Panc1 (cell line): ENCODE data around the gene ERMARD. TPM values are rescaled to one million over a fixed set of nuclear protein-coding genes. Genes with fewer than 3 reads are reported as not detected.

Experiments used
- ATAC-seq: fragments of 200-7000 bp; cut with Tn5 transposase; 2 replicates; pipeline ENCODE4 v1.9.1; 2020; ENCODE audit warnings: mild to moderate bottlenecking, moderate library complexity
- BruUV-seq: library from RNA; stranded (reverse); fragments of 400-500 nt; replicated peaks from 2 replicates; lab custom pipeline; 2021; lab: Mats Ljungman, UMichigan
- CTCF ChIA-PET: fragments of 300-600 bp; sonication (Branson Sonifier 250); formaldehyde crosslinking; loops from one replicate; lab custom pipeline; 2022; ENCODE audit warnings: antibody characterized with exemption; lab: Charles Lee
- POLR2A ChIA-PET: fragments of 300-600 bp; sonication (Branson Sonifier 250); formaldehyde crosslinking; loops from one replicate; lab custom pipeline; 2022; ENCODE audit warnings: antibody characterized with exemption; lab: Charles Lee
- DNase-seq: peaks from one replicate; pipeline ENCODE4 v3.0.0-alpha.2; 2010; ENCODE audit warnings: low read depth, low spot score
- H3K27ac ChIP-seq: 2 replicates; pipeline ENCODE4 v1.5.1; 2011; ENCODE audit warnings: mild to moderate bottlenecking, low read length, inconsistent platforms
- H3K27me3 ChIP-seq: fragments of 200-500 bp; sonication (Bioruptor generic); 2 replicates; pipeline ENCODE4 v1.6.0; 2014; ENCODE audit warnings: low read length, inconsistent platforms; ENCODE audit not compliant: control insufficient read depth, insufficient read depth
- H3K36me3 ChIP-seq: fragments of 200-500 bp; sonication (Bioruptor generic); 2 replicates; pipeline ENCODE4 v1.5.1; 2014; ENCODE audit warnings: inconsistent platforms, mild to moderate bottlenecking, low read length, moderate library complexity; ENCODE audit not compliant: control insufficient read depth, insufficient read depth
- H3K4me1 ChIP-seq: 2 replicates; pipeline ENCODE4 v1.5.1; 2011; ENCODE audit warnings: inconsistent platforms, mild to moderate bottlenecking, low read length, moderate library complexity; ENCODE audit not compliant: control insufficient read depth, insufficient read depth
- H3K4me3 ChIP-seq, 2 experiments: 2 replicates each; pipeline ENCODE4 v1.5.1; 2011 to 2012; ENCODE audit warnings: low read depth in 2 of 2, low read length in 2 of 2, mild to moderate bottlenecking in 2 of 2, inconsistent platforms in 1 of 2, moderate library complexity in 1 of 2
- H3K9me3 ChIP-seq: fragments of 200-500 bp; sonication (Bioruptor generic); 2 replicates; pipeline ENCODE4 v1.5.1; 2014; ENCODE audit warnings: low read depth, mild to moderate bottlenecking, inconsistent platforms, low read length, moderate library complexity; ENCODE audit not compliant: control insufficient read depth, insufficient read depth
- POLR2AphosphoS5 ChIP-seq: IDR thresholded peaks from 2 replicates; pipeline ENCODE4 v1.6.1; 2012; ENCODE audit warnings: mild to moderate bottlenecking, low read depth, low read length, moderate library complexity
- SIN3A ChIP-seq: IDR thresholded peaks from 2 replicates; pipeline ENCODE4 v1.6.1; 2012; ENCODE audit warnings: low read depth, mild to moderate bottlenecking, low read length, moderate library complexity, borderline replicate concordance; ENCODE audit not compliant: insufficient read depth
- TCF7L2 ChIP-seq: IDR thresholded peaks from 2 replicates; pipeline ENCODE4 v1.6.1; 2011; ENCODE audit warnings: mild to moderate bottlenecking, low read depth, low read length, inconsistent platforms
- in situ Hi-C: cut with HindIII; loops from 2 replicates; pipeline ENCODE4 v1.10.0; 2016; ENCODE audit warnings: low sequenced_read_pairs, low pct_unique_long_range_greater_than_20kb
- intact Hi-C: fragments of 100-400 bp; cut with micrococcal nuclease; formaldehyde crosslinking; loops from one replicate; pipeline ENCODE4 v1.10.0; 2022; ENCODE audit not compliant: unreplicated experiment
- total RNA-seq: library from RNA; stranded (reverse); gene quantifications from one replicate; pipeline ENCODE4 v1.2.1, GENCODE V29; 2021; ENCODE audit not compliant: unreplicated experiment
- TF ChIP-seq, protein P1 (sequence below): fragments of 450-650 bp; IDR thresholded peaks from 2 replicates; pipeline ENCODE4 v1.5.1; 2017; ENCODE audit warnings: mild to moderate bottlenecking
- TF ChIP-seq, protein P2 (sequence below), 2 experiments: IDR thresholded peaks; 2 replicates each; pipeline ENCODE4 v1.6.1; 2011 to 2012; ENCODE audit warnings: low read depth in 2 of 2, control low read depth in 1 of 2, low read length in 1 of 2, mild to moderate bottlenecking in 1 of 2, moderate library complexity in 1 of 2; ENCODE audit not compliant: insufficient read depth in 1 of 2

The ERMARD gene
- total RNA-seq, 1 experiment from 2014 or later: 38.5 TPM

DNA sequence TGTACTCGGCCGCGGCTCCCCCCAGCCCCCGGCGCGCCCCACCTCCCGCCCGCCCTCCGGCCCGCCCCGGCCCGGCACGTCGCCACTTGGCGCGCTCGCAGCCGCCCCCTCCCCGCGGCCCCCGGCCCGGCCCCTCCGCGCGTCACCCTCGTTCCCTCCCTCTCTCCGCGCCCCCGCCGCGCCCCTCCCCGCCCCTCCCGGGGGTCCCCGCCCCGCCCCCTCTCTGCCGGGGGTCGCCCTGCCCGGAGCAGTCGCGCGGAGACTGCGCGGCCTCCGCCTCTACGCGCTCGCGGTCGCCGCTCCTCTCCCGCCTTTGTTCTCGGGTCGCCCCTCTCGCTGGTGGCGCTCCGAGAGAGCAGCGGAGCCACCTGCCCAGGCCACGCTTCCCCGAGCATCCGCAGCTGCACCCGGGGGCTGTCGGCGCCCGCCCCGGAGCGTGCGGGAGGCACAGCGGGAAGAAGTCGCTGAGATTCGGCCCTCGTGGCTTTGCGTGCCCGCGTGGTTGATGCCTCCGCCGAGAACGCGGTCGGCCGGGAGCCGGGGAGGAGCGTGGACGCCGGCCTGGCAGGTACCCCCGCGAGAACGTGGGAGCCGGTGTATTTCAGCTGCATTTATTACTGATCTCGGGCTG, 26.8 kb upstream of the ERMARD start, which contains the start of gene PHF10:
TSS of gene PHF10 (minus strand) at position 7 of the 631 bp plus-strand sequence. CDS start 569 bp downstream, outside the sequence.
- Histone ChIP-seq H3K27me3 (no peaks in the 10 kb centered on the region), H3K4me3 (peak within 1 kb of the TSS; percentile 76 to 89), H3K27ac (peak within 1 kb of the TSS; percentile 90), H3K36me3 (no peaks in the 10 kb centered on the region), H3K4me1 (peaks cover 30% of the 10 kb centered on the region), H3K9me3 (no peaks in the 10 kb centered on the region)
- in situ Hi-C loops (no loop called here), intact Hi-C loops (no loop called here)
- DNase-seq (no peak), ATAC-seq (peak; percentile 80)
- ChIA-PET POLR2A (interaction anchor here (1.1 kb wide), 2 partner anchors 16 to 23 kb away, joined by 3 to 6 read pairs; no protein-coding TSS in a partner anchor), CTCF (no interaction called here)
- TF ChIP-seq, protein P1, sequence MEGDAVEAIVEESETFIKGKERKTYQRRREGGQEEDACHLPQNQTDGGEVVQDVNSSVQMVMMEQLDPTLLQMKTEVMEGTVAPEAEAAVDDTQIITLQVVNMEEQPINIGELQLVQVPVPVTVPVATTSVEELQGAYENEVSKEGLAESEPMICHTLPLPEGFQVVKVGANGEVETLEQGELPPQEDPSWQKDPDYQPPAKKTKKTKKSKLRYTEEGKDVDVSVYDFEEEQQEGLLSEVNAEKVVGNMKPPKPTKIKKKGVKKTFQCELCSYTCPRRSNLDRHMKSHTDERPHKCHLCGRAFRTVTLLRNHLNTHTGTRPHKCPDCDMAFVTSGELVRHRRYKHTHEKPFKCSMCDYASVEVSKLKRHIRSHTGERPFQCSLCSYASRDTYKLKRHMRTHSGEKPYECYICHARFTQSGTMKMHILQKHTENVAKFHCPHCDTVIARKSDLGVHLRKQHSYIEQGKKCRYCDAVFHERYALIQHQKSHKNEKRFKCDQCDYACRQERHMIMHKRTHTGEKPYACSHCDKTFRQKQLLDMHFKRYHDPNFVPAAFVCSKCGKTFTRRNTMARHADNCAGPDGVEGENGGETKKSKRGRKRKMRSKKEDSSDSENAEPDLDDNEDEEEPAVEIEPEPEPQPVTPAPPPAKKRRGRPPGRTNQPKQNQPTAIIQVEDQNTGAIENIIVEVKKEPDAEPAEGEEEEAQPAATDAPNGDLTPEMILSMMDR: no peak
- TF ChIP-seq TCF7L2: peak; percentile 68; the same call in 1 of the 2 replicates
- TF ChIP-seq POLR2AphosphoS5: peak; percentile 17; the same call in 1 of the 2 replicates
- 0 out of 2 replicates have a peak, but pooled peaks have one; percentile 48 for TF ChIP-seq SIN3A
- TF ChIP-seq, protein P2, sequence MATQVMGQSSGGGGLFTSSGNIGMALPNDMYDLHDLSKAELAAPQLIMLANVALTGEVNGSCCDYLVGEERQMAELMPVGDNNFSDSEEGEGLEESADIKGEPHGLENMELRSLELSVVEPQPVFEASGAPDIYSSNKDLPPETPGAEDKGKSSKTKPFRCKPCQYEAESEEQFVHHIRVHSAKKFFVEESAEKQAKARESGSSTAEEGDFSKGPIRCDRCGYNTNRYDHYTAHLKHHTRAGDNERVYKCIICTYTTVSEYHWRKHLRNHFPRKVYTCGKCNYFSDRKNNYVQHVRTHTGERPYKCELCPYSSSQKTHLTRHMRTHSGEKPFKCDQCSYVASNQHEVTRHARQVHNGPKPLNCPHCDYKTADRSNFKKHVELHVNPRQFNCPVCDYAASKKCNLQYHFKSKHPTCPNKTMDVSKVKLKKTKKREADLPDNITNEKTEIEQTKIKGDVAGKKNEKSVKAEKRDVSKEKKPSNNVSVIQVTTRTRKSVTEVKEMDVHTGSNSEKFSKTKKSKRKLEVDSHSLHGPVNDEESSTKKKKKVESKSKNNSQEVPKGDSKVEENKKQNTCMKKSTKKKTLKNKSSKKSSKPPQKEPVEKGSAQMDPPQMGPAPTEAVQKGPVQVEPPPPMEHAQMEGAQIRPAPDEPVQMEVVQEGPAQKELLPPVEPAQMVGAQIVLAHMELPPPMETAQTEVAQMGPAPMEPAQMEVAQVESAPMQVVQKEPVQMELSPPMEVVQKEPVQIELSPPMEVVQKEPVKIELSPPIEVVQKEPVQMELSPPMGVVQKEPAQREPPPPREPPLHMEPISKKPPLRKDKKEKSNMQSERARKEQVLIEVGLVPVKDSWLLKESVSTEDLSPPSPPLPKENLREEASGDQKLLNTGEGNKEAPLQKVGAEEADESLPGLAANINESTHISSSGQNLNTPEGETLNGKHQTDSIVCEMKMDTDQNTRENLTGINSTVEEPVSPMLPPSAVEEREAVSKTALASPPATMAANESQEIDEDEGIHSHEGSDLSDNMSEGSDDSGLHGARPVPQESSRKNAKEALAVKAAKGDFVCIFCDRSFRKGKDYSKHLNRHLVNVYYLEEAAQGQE (IDR thresholded peaks at IDR 0.05; ENCODE audit: insufficient read depth in 1 of 2, low read depth in 2 of 2, low read length in 1 of 2): no peak
- BruUV-seq: no TSS peak

DNA sequence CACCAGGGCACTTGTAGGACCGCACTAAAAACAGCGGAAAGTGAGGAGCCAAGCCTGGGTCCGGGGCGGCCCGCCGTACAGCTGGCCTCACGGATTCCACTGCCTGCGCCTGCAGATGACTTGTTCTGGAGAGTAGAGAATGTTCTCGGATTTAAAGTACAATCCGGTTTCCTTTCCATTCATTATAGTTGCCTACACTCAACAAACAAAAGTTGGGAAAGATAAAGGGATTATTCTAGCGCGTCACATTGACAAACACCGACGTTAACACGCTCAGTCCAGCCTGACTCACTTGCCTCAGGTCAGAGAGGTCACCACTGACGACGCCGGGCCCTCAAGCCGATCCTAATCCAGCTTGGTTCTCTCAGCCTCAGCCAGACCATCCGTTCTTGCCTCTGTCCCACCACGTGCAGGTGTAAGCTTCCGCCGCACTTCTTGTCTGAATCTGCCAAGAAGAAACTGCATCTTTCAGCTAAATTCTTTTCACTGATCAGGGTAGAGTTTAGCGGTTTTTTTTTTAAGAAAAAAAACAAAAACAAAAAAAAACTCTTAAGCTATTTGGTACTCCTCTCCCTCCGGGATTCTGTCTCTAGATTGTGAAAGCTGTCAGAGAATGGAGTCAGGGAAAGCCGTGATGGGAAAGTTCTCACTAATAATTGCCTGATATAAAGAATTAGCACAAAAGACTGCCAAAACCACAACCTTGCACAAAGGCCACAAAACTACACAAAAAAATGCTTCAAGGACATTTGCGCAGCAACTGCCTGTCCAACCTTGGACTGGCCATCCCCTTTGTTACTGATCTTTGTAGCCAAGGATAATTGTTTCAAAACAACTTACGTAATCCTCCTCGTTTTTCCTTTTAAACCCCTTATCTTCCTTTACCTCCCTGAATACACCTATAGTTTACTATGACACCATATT, 26.0 kb upstream of the ERMARD start:
- Histone ChIP-seq H3K27me3 (no peaks in the 10 kb centered on the region), H3K4me3 (peak overlapping the region; percentile 64), H3K36me3 (no peaks in the 10 kb centered on the region), H3K27ac (peak overlapping the region; percentile 76), H3K9me3 (no peaks in the 10 kb centered on the region), H3K4me1 (peaks cover 28% of the 10 kb centered on the region)
- TF ChIP-seq SIN3A (no peak), TCF7L2 (peak; percentile 14; the same call in 1 of the 2 replicates)
- POLR2A ChIA-PET: interaction anchor here (0.7 to 1.1 kb wide), 3 partner anchors 17 to 606 kb away, joined by 3 to 6 read pairs (median 3); no protein-coding TSS in a partner anchor
- in situ Hi-C loops: no loop called here
- intact Hi-C loops: no loop called here
- DNase-seq (no peak), ATAC-seq (peak; percentile 62)
- CTCF ChIA-PET: no interaction called here
- no TSS peak for BruUV-seq
